ENCODE measurements around the gene KNG1.

DNA sequence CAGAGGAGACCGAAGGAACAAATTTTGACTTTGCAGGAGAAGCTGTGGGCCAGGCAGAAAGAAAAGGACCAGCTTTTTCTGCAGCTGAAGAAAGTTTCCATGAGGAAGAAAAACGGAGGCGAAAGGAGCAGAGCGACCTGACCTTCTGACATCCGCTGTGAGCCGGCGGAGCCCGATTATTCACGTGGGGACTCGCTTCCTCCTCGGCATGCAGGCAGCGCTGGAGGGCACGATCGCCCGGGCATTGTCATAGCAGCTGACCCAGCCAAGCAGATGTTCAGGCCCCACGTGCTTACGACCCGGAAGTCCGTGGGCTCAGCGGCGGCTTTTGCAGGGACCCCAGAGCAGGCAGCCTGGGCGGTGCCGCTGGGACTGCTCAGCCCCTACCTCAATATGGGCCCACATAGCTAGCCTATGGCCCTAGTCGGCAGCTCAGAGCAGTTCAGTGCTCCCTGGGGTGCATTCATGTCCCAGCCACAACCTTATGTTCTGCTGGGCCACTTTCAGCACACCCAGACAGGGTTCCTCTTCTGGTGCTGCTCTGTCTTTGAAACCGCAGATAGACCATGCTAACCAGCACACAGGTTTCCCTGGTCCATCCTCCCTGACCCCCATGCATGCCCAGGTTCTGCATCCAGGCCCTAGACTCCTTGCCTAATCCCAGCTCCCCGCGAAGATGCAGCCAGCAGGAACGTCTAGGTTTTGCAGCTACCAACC is 55.7 kb downstream of the KNG1 start:
- TF ChIP-seq EZH2phosphoT487 (IDR thresholded peaks at IDR 0.05; ENCODE audit: low read depth) (no peak), CTCF (IDR thresholded peaks at IDR 0.05; ENCODE audit: low read depth, low read length) (no peak)
